ENCODE data around the gene SLC35G1. TPM values are rescaled to one million over a fixed set of nuclear protein-coding genes. Genes with fewer than 3 reads are reported as not detected.

SLC35G1 gene
- 6.0 TPM for polyA plus RNA-seq (2013, experiment 1 of 2)
- 6.2 TPM for polyA plus RNA-seq (2013, experiment 2 of 2)

- Histone ChIP-seq H3K27ac (ENCODE audit: low read depth, low read length) (no peak within 1 kb of the TSS), H3K79me1 (ENCODE audit: low read length) (peaks cover 2% of the 10 kb centered on the region), H3K36me3 (ENCODE audit: control insufficient read depth, insufficient read depth, low read length) (no peaks in the 10 kb centered on the region), H3K18ac (ENCODE audit: low read length) (peak within 1 kb of the TSS; percentile 44), H2BK15ac (replicated peaks; ENCODE audit: low read depth) (no peak within 1 kb of the TSS), H3K9ac (ENCODE audit: low read length) (peak within 1 kb of the TSS; percentile 86), H3K23ac (ENCODE audit: low read length) (no peak within 1 kb of the TSS), H2AK5ac (ENCODE audit: low read length) (no peak within 1 kb of the TSS), H2BK5ac (ENCODE audit: low read length) (peak within 1 kb of the TSS; percentile 39), H3K4me1 (ENCODE audit: control insufficient read depth, low read depth, low read length) (no peaks in the 10 kb centered on the region), H3K27me3 (ENCODE audit: insufficient read depth, low read length, poor library complexity) (no peaks in the 10 kb centered on the region), H3K79me2 (ENCODE audit: control insufficient read depth, insufficient read depth, low read length) (no peaks in the 10 kb centered on the region), H3K4me2 (ENCODE audit: low read length) (peak within 1 kb of the TSS; percentile 75), H4K5ac (ENCODE audit: low read length) (no peak within 1 kb of the TSS), H2BK120ac (ENCODE audit: low read depth, low read length) (no peak within 1 kb of the TSS), H3K4me3 (ENCODE audit: low read length) (peak within 1 kb of the TSS; percentile 65), H3K56ac (ENCODE audit: low read length) (peak within 1 kb of the TSS; percentile 94), H4K8ac (ENCODE audit: low read depth, low read length) (no peak within 1 kb of the TSS), H3K4ac (ENCODE audit: low read depth, low read length) (peak within 1 kb of the TSS; percentile 75)
- peak; percentile 81 for DNase-seq
- no CpG with 5 or more reads among the region's 82 CpGs for WGBS (ENCODE audit: extremely low coverage, insufficient coverage, low lambda C conversion rate)
These were observed at the start of gene SLC35G1 for GRCh38 chr10:93893646-93894515. Gene SLC35G1 (plus strand): TSS chr10:93893978. CDS start chr10:93894034, 56 bp downstream.

- peaks cover 2% of the 10 kb centered on the region for H3K27me3 ChIP-seq (ENCODE audit: insufficient read depth, low read length, poor library complexity)
- H2AK5ac ChIP-seq (ENCODE audit: low read length) = no peak overlapping the region
- WGBS (ENCODE audit: extremely low coverage, insufficient coverage, low lambda C conversion rate) = no CpG with 5 or more reads among the region's 30 CpGs
- H2BK5ac ChIP-seq (ENCODE audit: low read length) = no peak overlapping the region
- H2BK15ac ChIP-seq (replicated peaks; ENCODE audit: low read depth) = no peak overlapping the region
- no peaks in the 10 kb centered on the region for H3K36me3 ChIP-seq (ENCODE audit: control insufficient read depth, insufficient read depth, low read length)
- H2BK120ac ChIP-seq (ENCODE audit: low read depth, low read length) = no peak overlapping the region
- no peaks in the 10 kb centered on the region for H3K79me2 ChIP-seq (ENCODE audit: control insufficient read depth, insufficient read depth, low read length)
- no peak overlapping the region for H3K23ac ChIP-seq (ENCODE audit: low read length)
- peaks cover 5% of the 10 kb centered on the region for H3K4me1 ChIP-seq (ENCODE audit: control insufficient read depth, low read depth, low read length)
- no peak overlapping the region for H4K5ac ChIP-seq (ENCODE audit: low read length)
- no peak overlapping the region for H3K4me3 ChIP-seq (ENCODE audit: low read length)
- no peak for DNase-seq
- no peak overlapping the region for H3K56ac ChIP-seq (ENCODE audit: low read length)
- H3K9ac ChIP-seq (ENCODE audit: low read length) = no peak overlapping the region
- H4K8ac ChIP-seq (ENCODE audit: low read depth, low read length) = no peak overlapping the region
- H3K18ac ChIP-seq (ENCODE audit: low read length) = no peak overlapping the region
- H3K79me1 ChIP-seq (ENCODE audit: low read length) = no peaks in the 10 kb centered on the region
- H3K27ac ChIP-seq (ENCODE audit: low read depth, low read length) = no peak overlapping the region
- H3K4ac ChIP-seq (ENCODE audit: low read depth, low read length) = no peak overlapping the region
- no peak overlapping the region for H3K4me2 ChIP-seq (ENCODE audit: low read length)
These were observed 48.7 kb upstream of the SLC35G1 start for GRCh38 chr10:93844979-93845626.

GRCh38 chr10:93849593-93849992, 44.2 kb upstream of the SLC35G1 start:
- Histone ChIP-seq H3K9ac (ENCODE audit: low read length) (no peak overlapping the region), H2BK5ac (ENCODE audit: low read length) (no peak overlapping the region), H3K56ac (ENCODE audit: low read length) (peak overlapping the region; percentile 34), H3K4me2 (ENCODE audit: low read length) (no peak overlapping the region), H3K79me1 (ENCODE audit: low read length) (no peaks in the 10 kb centered on the region), H3K27ac (ENCODE audit: low read depth, low read length) (no peak overlapping the region), H3K23ac (ENCODE audit: low read length) (no peak overlapping the region), H2BK120ac (ENCODE audit: low read depth, low read length) (no peak overlapping the region), H3K18ac (ENCODE audit: low read length) (no peak overlapping the region), H2AK5ac (ENCODE audit: low read length) (no peak overlapping the region), H3K79me2 (ENCODE audit: control insufficient read depth, insufficient read depth, low read length) (no peaks in the 10 kb centered on the region), H3K27me3 (ENCODE audit: insufficient read depth, low read length, poor library complexity) (no peaks in the 10 kb centered on the region), H3K4me3 (ENCODE audit: low read length) (no peak overlapping the region), H3K36me3 (ENCODE audit: control insufficient read depth, insufficient read depth, low read length) (no peaks in the 10 kb centered on the region), H4K8ac (ENCODE audit: low read depth, low read length) (no peak overlapping the region), H4K5ac (ENCODE audit: low read length) (no peak overlapping the region), H3K4me1 (ENCODE audit: control insufficient read depth, low read depth, low read length) (no peaks in the 10 kb centered on the region), H3K4ac (ENCODE audit: low read depth, low read length) (no peak overlapping the region), H2BK15ac (replicated peaks; ENCODE audit: low read depth) (no peak overlapping the region)
- WGBS (ENCODE audit: extremely low coverage, insufficient coverage, low lambda C conversion rate) = no CpG with 5 or more reads among the region's 4 CpGs
- DNase-seq = peak; percentile 8

- Histone ChIP-seq H3K27me3 (ENCODE audit: insufficient read depth, low read length, poor library complexity) (no peaks in the 10 kb centered on the region), H3K18ac (ENCODE audit: low read length) (no peak overlapping the region), H3K36me3 (ENCODE audit: control insufficient read depth, insufficient read depth, low read length) (no peaks in the 10 kb centered on the region), H3K79me1 (ENCODE audit: low read length) (no peaks in the 10 kb centered on the region), H3K4ac (ENCODE audit: low read depth, low read length) (no peak overlapping the region), H3K79me2 (ENCODE audit: control insufficient read depth, insufficient read depth, low read length) (no peaks in the 10 kb centered on the region), H2BK15ac (replicated peaks; ENCODE audit: low read depth) (no peak overlapping the region), H4K5ac (ENCODE audit: low read length) (no peak overlapping the region), H3K4me2 (ENCODE audit: low read length) (no peak overlapping the region), H3K23ac (ENCODE audit: low read length) (no peak overlapping the region), H2AK5ac (ENCODE audit: low read length) (no peak overlapping the region), H3K4me1 (ENCODE audit: control insufficient read depth, low read depth, low read length) (no peaks in the 10 kb centered on the region), H3K56ac (ENCODE audit: low read length) (no peak overlapping the region), H2BK5ac (ENCODE audit: low read length) (no peak overlapping the region), H4K8ac (ENCODE audit: low read depth, low read length) (no peak overlapping the region), H2BK120ac (ENCODE audit: low read depth, low read length) (no peak overlapping the region), H3K27ac (ENCODE audit: low read depth, low read length) (no peak overlapping the region), H3K9ac (ENCODE audit: low read length) (no peak overlapping the region), H3K4me3 (ENCODE audit: low read length) (no peak overlapping the region)
- no CpG with 5 or more reads among the region's 10 CpGs for WGBS (ENCODE audit: extremely low coverage, insufficient coverage, low lambda C conversion rate)
- DNase-seq = peak; percentile 21
These were observed 43.5 kb upstream of the SLC35G1 start for GRCh38 chr10:93850031-93851015.

- Histone ChIP-seq H3K36me3 (ENCODE audit: control insufficient read depth, insufficient read depth, low read length) (no peaks in the 10 kb centered on the region), H3K27me3 (ENCODE audit: insufficient read depth, low read length, poor library complexity) (no peaks in the 10 kb centered on the region), H2BK15ac (replicated peaks; ENCODE audit: low read depth) (no peak overlapping the region), H3K56ac (ENCODE audit: low read length) (no peak overlapping the region), H4K5ac (ENCODE audit: low read length) (no peak overlapping the region), H4K8ac (ENCODE audit: low read depth, low read length) (no peak overlapping the region), H2BK5ac (ENCODE audit: low read length) (no peak overlapping the region), H3K4me1 (ENCODE audit: control insufficient read depth, low read depth, low read length) (no peaks in the 10 kb centered on the region), H3K79me2 (ENCODE audit: control insufficient read depth, insufficient read depth, low read length) (no peaks in the 10 kb centered on the region), H3K4me2 (ENCODE audit: low read length) (no peak overlapping the region), H3K9ac (ENCODE audit: low read length) (no peak overlapping the region), H3K23ac (ENCODE audit: low read length) (no peak overlapping the region), H3K27ac (ENCODE audit: low read depth, low read length) (no peak overlapping the region), H3K18ac (ENCODE audit: low read length) (no peak overlapping the region), H3K79me1 (ENCODE audit: low read length) (no peaks in the 10 kb centered on the region), H3K4me3 (ENCODE audit: low read length) (no peak overlapping the region), H2AK5ac (ENCODE audit: low read length) (no peak overlapping the region), H2BK120ac (ENCODE audit: low read depth, low read length) (no peak overlapping the region), H3K4ac (ENCODE audit: low read depth, low read length) (no peak overlapping the region)
- DNase-seq = no peak
- no CpG with 5 or more reads among the region's 3 CpGs for WGBS (ENCODE audit: extremely low coverage, insufficient coverage, low lambda C conversion rate)
These were observed 42.6 kb upstream of the SLC35G1 start for GRCh38 chr10:93851169-93851568.
